HG03469 (cell line): ENCODE measurements around the gene GYS1.

ENCODE experiments used
- ATAC-seq: cut with Tn5 transposase; IDR thresholded peaks from one replicate; pipeline ENCODE4 v1.9.1; 2021; ENCODE audit warnings: mild to moderate bottlenecking, moderate library complexity, moderate number of reproducible peaks; ENCODE audit not compliant: unreplicated experiment

GYS1 gene

GRCh38 chr19:48991011-48991609 is 2.0 kb downstream of the GYS1 start:
- no peak for ATAC-seq

GRCh38 chr19:48990400-48990799 is 2.7 kb downstream of the GYS1 start:
- ATAC-seq, result no peak

- ATAC-seq, result no peak
These were observed 3.3 kb downstream of the GYS1 start for GRCh38 chr19:48989701-48990291.

- no peak for ATAC-seq
These were observed 4.2 kb downstream of the GYS1 start for GRCh38 chr19:48988860-48989259.

GRCh38 chr19:48988286-48988685 is 4.8 kb downstream of the GYS1 start:
- ATAC-seq, result no peak

GRCh38 chr19:48987323-48987722 is 5.8 kb downstream of the GYS1 start:
- ATAC-seq, result no peak

GRCh38 chr19:48986211-48986610 is 6.9 kb downstream of the GYS1 start:
- no peak for ATAC-seq

- ATAC-seq, result no peak
These were observed 7.4 kb downstream of the GYS1 start for GRCh38 chr19:48985711-48986110.

- ATAC-seq, result no peak
These were observed 10.8 kb downstream of the GYS1 start for GRCh38 chr19:48982280-48982679.

GRCh38 chr19:48977061-48977460 is 16.0 kb downstream of the GYS1 start:
- no peak for ATAC-seq

- ATAC-seq, result no peak
These were observed 16.9 kb downstream of the GYS1 start for GRCh38 chr19:48975947-48976847.

- no peak for ATAC-seq
These were observed 22.1 kb downstream of the GYS1 start for GRCh38 chr19:48970923-48971395.

GRCh38 chr19:48970139-48970766 is 22.9 kb downstream of the GYS1 start:
- no peak for ATAC-seq

- ATAC-seq, result no peak
These were observed 23.6 kb downstream of the GYS1 start for GRCh38 chr19:48969276-48970138.

- ATAC-seq, result no peak
These were observed 24.3 kb downstream of the GYS1 start for GRCh38 chr19:48968813-48969218.

- ATAC-seq, result no peak
These were observed 24.9 kb downstream of the GYS1 start for GRCh38 chr19:48968179-48968661.

GRCh38 chr19:48967346-48968178 is 25.5 kb downstream of the GYS1 start:
- no peak for ATAC-seq

GRCh38 chr19:48966541-48967345 is 26.4 kb downstream of the GYS1 start:
- no peak for ATAC-seq
